Keratinocyte (primary cell): ENCODE measurements around the gene CD300C. TPM values are rescaled to one million over a fixed set of nuclear protein-coding genes. Genes with fewer than 3 reads are reported as not detected.

ENCODE experiments used
- DNase-seq: peaks from one replicate; pipeline ENCODE4 v3.0.0-alpha.2; 2011; ENCODE audit warnings: low read depth, missing footprints, low spot score
- FAIRE-seq: peaks from 2 replicates; lab custom pipeline; 2011; peaks lifted over from hg19 to GRCh38; lab: Jason Lieb, UNC
- H2AFZ ChIP-seq: 2 replicates; pipeline ENCODE4 v1.6.0; 2012; ENCODE audit warnings: low read length, control low read depth, inconsistent platforms; ENCODE audit not compliant: control insufficient read depth
- H3K27ac ChIP-seq: 2 replicates; pipeline ENCODE4 v1.5.1; 2011; ENCODE audit warnings: low read length; ENCODE audit not compliant: control insufficient read depth, insufficient read depth
- H3K27me3 ChIP-seq: 3 replicates; pipeline ENCODE4 v1.6.0; 2011; ENCODE audit warnings: low read length; ENCODE audit not compliant: control insufficient read depth, insufficient read depth; ENCODE audit errors: extremely low read depth
- H3K36me3 ChIP-seq, 2 experiments: 2 replicates in 1 of 2; 3 replicates in 1 of 2; pipeline ENCODE4 v1.5.1; 2011; ENCODE audit warnings: low read length in 2 of 2, mild to moderate bottlenecking in 1 of 2; ENCODE audit not compliant: control insufficient read depth in 2 of 2, insufficient read depth in 2 of 2; ENCODE audit errors: extremely low read depth in 1 of 2
- H3K4me1 ChIP-seq: 3 replicates; pipeline ENCODE4 v1.5.1; 2011; ENCODE audit warnings: low read length; ENCODE audit not compliant: control insufficient read depth, insufficient read depth; ENCODE audit errors: extremely low read depth
- H3K4me2 ChIP-seq: 3 replicates; pipeline ENCODE4 v1.6.0; 2011; ENCODE audit warnings: low read depth, low read length; ENCODE audit not compliant: control insufficient read depth, insufficient read depth; ENCODE audit errors: extremely low read depth
- H3K4me3 ChIP-seq, 3 experiments: fragments of 200-600 bp in 1 of 3; sonication (generic) in 1 of 3; 2 replicates in 2 of 3; 3 replicates in 1 of 3; pipeline ENCODE4 v1.5.1; 2011 to 2016; ENCODE audit warnings: low read length in 3 of 3, mild to moderate bottlenecking in 3 of 3, control low read depth in 2 of 3, inconsistent platforms in 1 of 3, low read depth in 1 of 3, mixed read lengths in 1 of 3, mixed run types in 1 of 3, moderate library complexity in 1 of 3; ENCODE audit not compliant: control insufficient read depth in 2 of 3, insufficient read depth in 2 of 3; ENCODE audit errors: extremely low read depth in 1 of 3
- H3K79me2 ChIP-seq: 2 replicates; pipeline ENCODE4 v1.6.0; 2012; ENCODE audit warnings: low read length; ENCODE audit not compliant: control insufficient read depth, insufficient read depth
- H3K9ac ChIP-seq: 3 replicates; pipeline ENCODE4 v1.6.0; 2011; ENCODE audit warnings: low read length; ENCODE audit not compliant: control insufficient read depth, insufficient read depth; ENCODE audit errors: extremely low read depth
- H3K9me1 ChIP-seq: 3 replicates; pipeline ENCODE4 v1.6.0; 2011; ENCODE audit warnings: low read length; ENCODE audit not compliant: control insufficient read depth, insufficient read depth; ENCODE audit errors: extremely low read depth
- H3K9me3 ChIP-seq: 2 replicates; pipeline ENCODE4 v1.5.1; 2012; ENCODE audit warnings: low read depth, low read length; ENCODE audit not compliant: control insufficient read depth
- H4K20me1 ChIP-seq: 3 replicates; pipeline ENCODE4 v1.6.0; 2011; ENCODE audit warnings: low read length; ENCODE audit not compliant: control insufficient read depth, insufficient read depth; ENCODE audit errors: extremely low read depth
- EZH2 ChIP-seq: IDR thresholded peaks from one replicate; pipeline ENCODE4 v1.6.1; 2012; ENCODE audit warnings: inconsistent platforms, mild to moderate bottlenecking, low read length, moderate library complexity
- dilution Hi-C: fragments of 300-500 bp; cut with MboI; formaldehyde crosslinking; loops from one replicate; pipeline ENCODE4 v1.7.0; 2020; ENCODE audit warnings: low sequenced_read_pairs; ENCODE audit not compliant: extremely low pct_ligation_motif_present
- polyA plus RNA-seq, 5 experiments: library from polyadenylated mRNA; depleted of rRNA in 3 of 5; stranded (reverse) in 3 of 5; stranded (forward) in 1 of 5; unstranded in 1 of 5; fragments of >200 nt; gene quantifications; 1 replicate in 1 of 5; 2 replicates in 3 of 5; 3 replicates in 1 of 5; pipeline versions ENCODE4 v1.2.1 to v1.2.3, GENCODE V29; 2011 to 2012; ENCODE audit warnings: missing spikeins in 2 of 5, low read depth in 1 of 5, low replicate concordance in 1 of 5
- TF ChIP-seq, protein P1 (sequence below), 3 experiments: IDR thresholded peaks in 1 of 3; conservative IDR thresholded peaks in 1 of 3; optimal IDR thresholded peaks in 1 of 3; 2 replicates in 2 of 3; 3 replicates in 1 of 3; pipeline versions ENCODE3 to v1.5.1; 2011; ENCODE audit warnings: low read length in 3 of 3, mild to moderate bottlenecking in 3 of 3, moderate library complexity in 2 of 3, control low read depth in 1 of 3, inconsistent platforms in 1 of 3; ENCODE audit not compliant: insufficient read depth in 2 of 3; ENCODE audit errors: extremely low read depth in 1 of 3

The CD300C gene
- polyA plus RNA-seq, 1 donor (not counting 4 experiments of a cell fraction or from before 2014, with no cell fraction given) = not detected

- Histone ChIP-seq H3K27me3 (no peaks in the 10 kb centered on the region), H3K4me3 (no peak overlapping the region), H3K4me1 (no peaks in the 10 kb centered on the region), H3K4me2 (no peak overlapping the region), H3K9me3 (no peaks in the 10 kb centered on the region), H3K9me1 (no peaks in the 10 kb centered on the region), H3K27ac (no peak overlapping the region), H3K79me2 (no peaks in the 10 kb centered on the region), H2AFZ (no peak overlapping the region), H4K20me1 (no peaks in the 10 kb centered on the region), H3K9ac (no peak overlapping the region), H3K36me3 (no peaks in the 10 kb centered on the region)
- DNase-seq (no peak), FAIRE-seq (no peak)
- dilution Hi-C loops = no loop called here
- TF ChIP-seq, protein P1, sequence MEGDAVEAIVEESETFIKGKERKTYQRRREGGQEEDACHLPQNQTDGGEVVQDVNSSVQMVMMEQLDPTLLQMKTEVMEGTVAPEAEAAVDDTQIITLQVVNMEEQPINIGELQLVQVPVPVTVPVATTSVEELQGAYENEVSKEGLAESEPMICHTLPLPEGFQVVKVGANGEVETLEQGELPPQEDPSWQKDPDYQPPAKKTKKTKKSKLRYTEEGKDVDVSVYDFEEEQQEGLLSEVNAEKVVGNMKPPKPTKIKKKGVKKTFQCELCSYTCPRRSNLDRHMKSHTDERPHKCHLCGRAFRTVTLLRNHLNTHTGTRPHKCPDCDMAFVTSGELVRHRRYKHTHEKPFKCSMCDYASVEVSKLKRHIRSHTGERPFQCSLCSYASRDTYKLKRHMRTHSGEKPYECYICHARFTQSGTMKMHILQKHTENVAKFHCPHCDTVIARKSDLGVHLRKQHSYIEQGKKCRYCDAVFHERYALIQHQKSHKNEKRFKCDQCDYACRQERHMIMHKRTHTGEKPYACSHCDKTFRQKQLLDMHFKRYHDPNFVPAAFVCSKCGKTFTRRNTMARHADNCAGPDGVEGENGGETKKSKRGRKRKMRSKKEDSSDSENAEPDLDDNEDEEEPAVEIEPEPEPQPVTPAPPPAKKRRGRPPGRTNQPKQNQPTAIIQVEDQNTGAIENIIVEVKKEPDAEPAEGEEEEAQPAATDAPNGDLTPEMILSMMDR (optimal IDR thresholded peaks at IDR 0.05 in 1 of 3, IDR thresholded peaks at IDR 0.05 in 1 of 3, conservative IDR thresholded peaks at IDR 0.05 in 1 of 3; ENCODE audit: extremely low read depth in 1 of 3, insufficient read depth in 2 of 3, low read length in 3 of 3) = no peak
- TF ChIP-seq EZH2 = no peak
These were observed 20.1 kb downstream of the CD300C start for GRCh38 chr17:74525781-74526288.

- Histone ChIP-seq H3K4me1 (no peaks in the 10 kb centered on the region), H3K9me3 (no peaks in the 10 kb centered on the region), H4K20me1 (no peaks in the 10 kb centered on the region), H3K9ac (no peak overlapping the region), H3K27ac (no peak overlapping the region), H2AFZ (no peak overlapping the region), H3K9me1 (no peaks in the 10 kb centered on the region), H3K36me3 (no peaks in the 10 kb centered on the region), H3K4me2 (no peak overlapping the region), H3K27me3 (no peaks in the 10 kb centered on the region), H3K4me3 (no peak overlapping the region), H3K79me2 (no peaks in the 10 kb centered on the region)
- DNase-seq (no peak), FAIRE-seq (no peak)
- TF ChIP-seq, protein P1 (optimal IDR thresholded peaks at IDR 0.05 in 1 of 3, IDR thresholded peaks at IDR 0.05 in 1 of 3, conservative IDR thresholded peaks at IDR 0.05 in 1 of 3; ENCODE audit: extremely low read depth in 1 of 3, insufficient read depth in 2 of 3, low read length in 3 of 3) = no peak
- TF ChIP-seq EZH2 = no peak
- dilution Hi-C loops = no loop called here
These were observed 20.5 kb downstream of the CD300C start for GRCh38 chr17:74525465-74525725.
